LNCAP (cell line): ENCODE data around the gene ICOSLG.

Experiments used
- CTCF ChIP-seq: fragments of 450-650 bp; IDR thresholded peaks from 2 replicates; pipeline ENCODE4 v1.5.1; 2017; ENCODE audit warnings: mild to moderate bottlenecking

ICOSLG gene

GRCh38 chr21:44261675-44262295 lies 21.0 kb upstream of the ICOSLG start, which contains the start of gene DNMT3L:
TSS of gene DNMT3L (minus strand) at chr21:44261897. CDS start at chr21:44261259, 638 bp downstream.
- no peak for TF ChIP-seq CTCF

DNA sequence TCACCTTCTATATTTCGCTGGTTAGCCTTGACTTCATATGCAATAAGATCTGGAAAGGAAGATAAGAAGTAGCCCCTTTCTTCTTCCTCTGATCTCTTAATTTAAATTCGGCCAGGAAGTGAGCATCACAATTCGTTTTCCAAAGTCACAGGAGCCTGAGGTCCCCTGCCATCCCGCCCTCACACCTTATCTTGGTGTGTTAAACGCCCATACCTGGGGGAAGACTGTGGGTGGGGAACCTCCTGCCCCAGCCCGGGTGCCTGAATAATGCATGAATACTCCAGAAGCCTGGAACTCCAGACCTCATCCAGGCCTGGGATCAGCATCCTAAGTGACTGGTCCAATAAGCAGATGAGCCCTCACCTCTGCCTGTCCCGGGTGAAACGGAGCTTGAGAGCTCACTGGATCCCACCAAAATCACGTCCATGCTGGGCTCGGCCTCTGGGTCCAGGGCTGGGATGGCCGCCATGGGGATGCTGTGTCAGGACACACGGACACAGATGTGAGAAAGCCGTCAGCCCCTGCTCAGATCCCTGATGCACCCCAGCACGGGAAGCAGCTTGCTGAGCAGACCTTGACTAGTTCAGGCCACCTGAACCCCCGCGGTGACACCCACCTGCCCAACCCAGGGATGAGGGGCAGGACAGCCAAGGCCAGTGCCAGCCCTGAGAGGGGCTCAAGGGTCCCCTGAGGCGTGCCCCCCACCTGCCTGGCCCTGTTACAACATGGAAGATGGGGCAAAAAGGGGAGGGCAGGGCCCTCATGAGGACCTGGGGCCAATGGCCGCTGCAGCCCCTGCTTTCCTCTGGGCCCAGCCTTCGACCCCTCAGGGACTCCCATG lies 20.3 kb upstream of the ICOSLG start:
- no peak for TF ChIP-seq CTCF

DNA sequence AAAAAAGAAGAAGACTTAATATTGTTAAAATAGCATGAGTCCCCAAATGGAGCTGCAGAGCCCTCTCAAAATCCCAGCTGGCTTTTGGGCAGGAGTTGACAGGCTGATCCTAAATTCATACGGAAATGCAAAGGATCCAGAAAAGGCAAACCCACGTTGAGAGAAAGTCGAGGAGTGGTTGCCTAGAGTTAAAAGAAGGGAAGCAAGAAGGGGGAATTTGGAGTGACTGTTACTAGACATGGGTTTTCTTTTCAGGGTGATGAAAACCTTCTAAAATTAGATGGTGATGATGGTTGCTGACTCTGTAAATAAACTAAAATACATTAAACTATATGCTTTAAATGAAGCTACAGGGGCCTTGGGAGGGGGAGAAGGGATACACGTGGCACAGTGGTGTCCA lies 19.3 kb upstream of the ICOSLG start:
- TF ChIP-seq CTCF = no peak

DNA sequence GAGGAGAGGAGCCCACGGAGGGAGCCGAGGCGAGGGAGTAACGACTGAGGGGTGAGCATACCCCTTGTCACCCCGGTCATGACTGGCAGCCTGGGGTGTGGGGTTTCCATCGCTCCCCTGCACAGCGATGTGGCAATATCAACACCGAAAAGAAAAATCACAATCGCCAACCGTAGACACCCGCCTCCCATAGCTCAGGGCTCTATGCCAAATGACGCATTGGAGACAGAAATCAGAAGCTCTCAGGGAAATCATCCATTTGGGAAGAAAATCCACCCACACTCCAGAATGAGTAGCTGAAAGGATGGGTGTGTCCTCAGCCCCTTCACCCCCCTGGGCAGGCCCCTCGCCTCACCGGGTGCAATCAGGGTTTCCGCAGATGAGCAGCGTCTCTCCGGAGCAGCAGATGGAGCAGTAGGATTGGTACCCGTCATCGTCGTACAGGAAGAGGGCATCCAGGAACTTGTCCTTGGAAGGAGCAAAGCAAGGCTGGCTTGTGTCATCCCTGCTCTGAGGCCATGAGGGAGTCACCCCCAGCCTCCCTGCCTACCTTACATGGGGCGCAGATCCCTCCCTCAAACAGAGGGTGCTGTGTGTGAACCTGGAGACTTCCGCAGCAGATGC lies 18.5 kb upstream of the ICOSLG start:
- no peak for TF ChIP-seq CTCF

DNA sequence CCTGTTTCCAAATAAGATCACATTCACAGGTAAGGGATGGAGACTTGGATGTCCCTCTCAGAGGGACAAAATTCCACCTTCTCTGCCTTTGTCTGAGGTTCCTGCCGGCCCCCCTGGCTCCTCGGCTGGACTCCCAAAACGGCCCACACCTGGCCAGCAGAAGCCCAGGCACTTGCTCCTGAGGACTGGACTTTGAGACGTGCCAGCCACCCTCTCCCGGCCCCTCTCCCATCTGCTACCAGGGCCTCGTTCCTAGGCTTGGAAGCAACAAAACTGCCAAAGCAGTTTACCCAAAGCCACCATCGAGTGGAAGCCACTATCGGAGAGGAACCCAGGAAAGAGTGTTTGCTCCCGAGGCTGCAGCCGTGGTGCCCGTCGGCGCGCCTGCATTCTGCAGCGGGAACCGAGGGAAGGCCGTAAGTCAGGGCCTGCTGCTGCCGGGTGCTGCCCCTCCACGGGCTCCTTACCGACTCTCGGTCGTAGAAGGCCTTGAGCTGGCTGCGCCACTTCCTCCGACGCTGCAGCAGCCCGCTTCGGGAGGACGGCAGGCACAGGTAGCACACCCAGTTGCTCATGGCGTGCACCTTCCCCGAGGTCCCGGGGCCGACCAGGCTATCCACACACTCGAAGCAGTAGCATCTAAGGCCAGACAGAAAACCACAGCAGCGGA lies 17.4 kb upstream of the ICOSLG start:
- no peak for TF ChIP-seq CTCF

DNA sequence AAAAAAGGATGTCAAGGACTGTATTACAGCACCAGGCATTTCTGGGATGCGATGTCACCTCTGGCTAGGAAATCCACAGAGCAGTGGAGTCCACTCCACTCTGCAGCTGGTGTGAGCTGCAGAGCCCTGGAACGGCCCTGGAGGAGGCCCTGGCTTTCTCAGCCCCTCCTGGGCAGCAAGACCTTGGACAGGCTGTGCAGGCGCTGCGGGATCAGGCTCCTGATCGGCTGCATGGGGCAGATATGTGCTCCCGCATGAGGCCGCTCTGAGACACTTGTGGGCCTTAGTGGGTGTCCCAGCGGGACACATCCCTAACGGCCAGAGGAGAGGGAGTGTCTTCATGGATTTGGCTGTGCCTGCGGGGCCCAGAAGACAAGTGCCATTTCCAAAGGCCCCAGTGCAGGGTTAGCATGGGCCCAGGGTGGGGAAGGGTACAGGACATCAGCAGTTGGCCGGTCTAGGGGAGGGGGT lies 14.8 kb upstream of the ICOSLG start:
- TF ChIP-seq CTCF = no peak
